ENCODE data around the gene MGAT3.

MGAT3 gene

DNA sequence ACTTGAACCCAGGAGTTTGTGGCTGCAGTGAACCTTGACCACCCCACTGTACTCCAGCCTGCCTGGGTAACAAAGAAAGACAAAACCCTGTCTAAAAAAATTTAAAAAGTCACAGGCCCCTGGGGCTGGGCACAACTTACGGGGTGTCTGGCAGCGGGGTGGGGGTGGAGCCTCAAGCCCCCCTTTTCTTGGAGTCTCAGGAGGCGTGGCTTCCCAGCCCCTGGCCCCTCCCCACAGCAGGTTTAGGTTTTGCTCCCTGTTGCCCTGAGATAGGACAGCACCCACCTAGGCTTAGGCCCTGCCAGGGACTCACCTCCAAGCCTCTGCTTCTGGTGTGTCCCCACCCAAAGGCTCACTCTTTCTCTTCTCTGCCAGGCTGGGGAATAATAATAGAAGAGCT, 22.4 kb downstream of the MGAT3 start:
- DNase-seq (ENCODE audit: low read depth, low spot score) = no peak
- no peaks in the 10 kb centered on the region for H3K9me3 ChIP-seq (ENCODE audit: insufficient read depth, low read length)

DNA sequence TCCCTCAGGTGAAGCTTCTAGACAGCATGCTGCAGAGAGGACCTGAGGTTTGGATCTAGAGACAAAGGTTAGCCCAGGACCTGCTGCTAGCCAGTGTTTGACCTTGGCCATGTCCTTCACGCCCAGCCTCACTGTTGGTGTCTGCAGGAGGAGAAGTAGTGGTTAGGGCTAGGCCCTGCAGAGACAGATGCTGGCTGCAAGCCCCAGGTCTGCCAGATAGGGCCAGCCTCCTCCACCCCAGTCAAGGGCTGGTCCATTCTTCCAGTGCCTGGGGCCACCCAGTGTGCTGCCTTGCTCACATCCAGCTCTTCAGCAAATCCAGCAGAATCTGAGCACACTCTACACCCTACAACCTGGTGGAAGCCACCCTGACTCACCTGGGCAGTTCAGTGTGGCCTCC, 23.7 kb downstream of the MGAT3 start:
- peaks cover 20% of the 10 kb centered on the region for H3K36me3 ChIP-seq (ENCODE audit: insufficient read depth, insufficient read length, low read length)
- H3K27me3 ChIP-seq (ENCODE audit: insufficient read depth, insufficient read length) = no peaks in the 10 kb centered on the region

More for the DNA sequence above, 22.4 kb downstream of the MGAT3 start:
- H3K4me3 ChIP-seq (ENCODE audit: insufficient read length, low read depth) = no peak overlapping the region
- peaks cover 15% of the 10 kb centered on the region for H3K4me1 ChIP-seq (ENCODE audit: insufficient read depth, insufficient read length)
- H3K27me3 ChIP-seq (ENCODE audit: insufficient read depth, insufficient read length) = no peaks in the 10 kb centered on the region
- TF ChIP-seq ZNF274 (IDR thresholded peaks at IDR 0.05; ENCODE audit: low read depth, low read length) = no peak
- TF ChIP-seq SUZ12 (IDR thresholded peaks at IDR 0.05; ENCODE audit: extremely low read depth, insufficient read depth, insufficient read length) = no peak
- no peak for TF ChIP-seq YY1 (IDR thresholded peaks at IDR 0.05; ENCODE audit: insufficient read depth, insufficient read length)
- no peak overlapping the region for H3K9ac ChIP-seq (ENCODE audit: insufficient read length, low read depth)
- H3K36me3 ChIP-seq (ENCODE audit: insufficient read depth, insufficient read length, low read length) = peaks cover 20% of the 10 kb centered on the region

GRCh38 chr22:39481054-39481453, 24.2 kb downstream of the MGAT3 start:
- DNase-seq (ENCODE audit: low read depth, low spot score) = no peak
- TF ChIP-seq ZNF274 (IDR thresholded peaks at IDR 0.05; ENCODE audit: low read depth, low read length) (no peak), SUZ12 (IDR thresholded peaks at IDR 0.05; ENCODE audit: extremely low read depth, insufficient read depth, insufficient read length) (no peak), YY1 (IDR thresholded peaks at IDR 0.05; ENCODE audit: insufficient read depth, insufficient read length) (no peak)

More for the DNA sequence above, 23.7 kb downstream of the MGAT3 start:
- DNase-seq (ENCODE audit: low read depth, low spot score) = no peak
- Histone ChIP-seq H3K9me3 (ENCODE audit: insufficient read depth, low read length) (no peaks in the 10 kb centered on the region), H3K4me3 (ENCODE audit: insufficient read length, low read depth) (no peak overlapping the region), H3K4me1 (ENCODE audit: insufficient read depth, insufficient read length) (peaks cover 8% of the 10 kb centered on the region), H3K9ac (ENCODE audit: insufficient read length, low read depth) (no peak overlapping the region)
- no peak for TF ChIP-seq SUZ12 (IDR thresholded peaks at IDR 0.05; ENCODE audit: extremely low read depth, insufficient read depth, insufficient read length)
- TF ChIP-seq YY1 (IDR thresholded peaks at IDR 0.05; ENCODE audit: insufficient read depth, insufficient read length) = no peak
- TF ChIP-seq ZNF274 (IDR thresholded peaks at IDR 0.05; ENCODE audit: low read depth, low read length) = no peak

DNA sequence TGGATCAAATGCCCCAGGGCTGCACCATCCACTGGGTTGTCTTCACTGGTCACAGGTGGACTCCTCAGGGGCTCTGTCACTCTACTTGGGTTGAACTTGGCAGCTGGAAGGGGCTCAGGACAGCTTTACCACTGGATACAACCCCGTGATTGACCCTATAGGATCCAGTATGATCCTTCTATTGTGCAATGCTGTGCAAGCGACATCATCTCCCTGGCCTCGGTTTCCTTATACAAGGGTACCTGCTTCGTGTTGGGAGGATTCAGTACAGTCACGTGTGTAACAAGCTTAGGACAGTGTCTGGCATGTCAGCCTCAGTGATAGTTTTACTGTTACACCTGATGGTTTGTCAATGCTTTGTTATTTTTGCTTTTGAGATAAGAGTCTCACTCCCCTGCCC, 24.8 kb downstream of the MGAT3 start:
- no peak overlapping the region for H3K4me3 ChIP-seq (ENCODE audit: insufficient read length, low read depth)
- no peaks in the 10 kb centered on the region for H3K27me3 ChIP-seq (ENCODE audit: insufficient read depth, insufficient read length)
- H3K9me3 ChIP-seq (ENCODE audit: insufficient read depth, low read length) = no peaks in the 10 kb centered on the region
- peaks cover 20% of the 10 kb centered on the region for H3K36me3 ChIP-seq (ENCODE audit: insufficient read depth, insufficient read length, low read length)
- no peak for TF ChIP-seq ZNF274 (IDR thresholded peaks at IDR 0.05; ENCODE audit: low read depth, low read length)
- TF ChIP-seq YY1 (IDR thresholded peaks at IDR 0.05; ENCODE audit: insufficient read depth, insufficient read length) = no peak
- TF ChIP-seq SUZ12 (IDR thresholded peaks at IDR 0.05; ENCODE audit: extremely low read depth, insufficient read depth, insufficient read length) = no peak
- H3K4me1 ChIP-seq (ENCODE audit: insufficient read depth, insufficient read length) = peaks cover 3% of the 10 kb centered on the region
- no peak for DNase-seq (ENCODE audit: low read depth, low spot score)
- no peak overlapping the region for H3K9ac ChIP-seq (ENCODE audit: insufficient read length, low read depth)

More at GRCh38 chr22:39481054-39481453, 24.2 kb downstream of the MGAT3 start:
- Histone ChIP-seq H3K9me3 (ENCODE audit: insufficient read depth, low read length) (no peaks in the 10 kb centered on the region), H3K4me3 (ENCODE audit: insufficient read length, low read depth) (no peak overlapping the region), H3K27me3 (ENCODE audit: insufficient read depth, insufficient read length) (no peaks in the 10 kb centered on the region), H3K4me1 (ENCODE audit: insufficient read depth, insufficient read length) (peaks cover 7% of the 10 kb centered on the region), H3K9ac (ENCODE audit: insufficient read length, low read depth) (no peak overlapping the region), H3K36me3 (ENCODE audit: insufficient read depth, insufficient read length, low read length) (peaks cover 20% of the 10 kb centered on the region)

DNA sequence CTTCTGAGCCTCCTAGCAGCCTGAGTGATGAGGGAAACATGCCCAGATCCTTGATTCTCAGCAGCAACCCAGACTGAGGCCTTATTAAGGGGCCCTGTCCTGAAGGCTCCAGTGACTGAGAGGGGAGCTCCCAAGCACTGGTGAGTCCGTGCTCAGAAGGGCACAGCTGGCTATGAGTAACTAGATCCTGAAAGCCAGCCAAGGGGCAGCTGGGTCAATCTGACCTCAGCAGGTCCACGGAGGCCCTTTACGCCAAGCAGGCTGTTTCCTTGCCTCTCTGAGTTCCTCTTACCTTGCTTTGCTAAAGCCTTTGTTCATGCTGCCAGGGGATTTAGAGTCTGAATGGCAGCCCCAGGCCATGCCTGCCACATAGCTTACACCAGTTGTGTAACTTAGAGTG, 26.0 kb downstream of the MGAT3 start:
- no peak overlapping the region for H3K4me3 ChIP-seq (ENCODE audit: insufficient read length, low read depth)
- peaks cover 3% of the 10 kb centered on the region for H3K4me1 ChIP-seq (ENCODE audit: insufficient read depth, insufficient read length)
- H3K9ac ChIP-seq (ENCODE audit: insufficient read length, low read depth) = no peak overlapping the region
- H3K36me3 ChIP-seq (ENCODE audit: insufficient read depth, insufficient read length, low read length) = peaks cover 12% of the 10 kb centered on the region
- DNase-seq (ENCODE audit: low read depth, low spot score) = no peak
- H3K9me3 ChIP-seq (ENCODE audit: insufficient read depth, low read length) = no peaks in the 10 kb centered on the region
- TF ChIP-seq SUZ12 (IDR thresholded peaks at IDR 0.05; ENCODE audit: extremely low read depth, insufficient read depth, insufficient read length) (no peak), YY1 (IDR thresholded peaks at IDR 0.05; ENCODE audit: insufficient read depth, insufficient read length) (no peak), ZNF274 (IDR thresholded peaks at IDR 0.05; ENCODE audit: low read depth, low read length) (no peak)
- no peaks in the 10 kb centered on the region for H3K27me3 ChIP-seq (ENCODE audit: insufficient read depth, insufficient read length)

DNA sequence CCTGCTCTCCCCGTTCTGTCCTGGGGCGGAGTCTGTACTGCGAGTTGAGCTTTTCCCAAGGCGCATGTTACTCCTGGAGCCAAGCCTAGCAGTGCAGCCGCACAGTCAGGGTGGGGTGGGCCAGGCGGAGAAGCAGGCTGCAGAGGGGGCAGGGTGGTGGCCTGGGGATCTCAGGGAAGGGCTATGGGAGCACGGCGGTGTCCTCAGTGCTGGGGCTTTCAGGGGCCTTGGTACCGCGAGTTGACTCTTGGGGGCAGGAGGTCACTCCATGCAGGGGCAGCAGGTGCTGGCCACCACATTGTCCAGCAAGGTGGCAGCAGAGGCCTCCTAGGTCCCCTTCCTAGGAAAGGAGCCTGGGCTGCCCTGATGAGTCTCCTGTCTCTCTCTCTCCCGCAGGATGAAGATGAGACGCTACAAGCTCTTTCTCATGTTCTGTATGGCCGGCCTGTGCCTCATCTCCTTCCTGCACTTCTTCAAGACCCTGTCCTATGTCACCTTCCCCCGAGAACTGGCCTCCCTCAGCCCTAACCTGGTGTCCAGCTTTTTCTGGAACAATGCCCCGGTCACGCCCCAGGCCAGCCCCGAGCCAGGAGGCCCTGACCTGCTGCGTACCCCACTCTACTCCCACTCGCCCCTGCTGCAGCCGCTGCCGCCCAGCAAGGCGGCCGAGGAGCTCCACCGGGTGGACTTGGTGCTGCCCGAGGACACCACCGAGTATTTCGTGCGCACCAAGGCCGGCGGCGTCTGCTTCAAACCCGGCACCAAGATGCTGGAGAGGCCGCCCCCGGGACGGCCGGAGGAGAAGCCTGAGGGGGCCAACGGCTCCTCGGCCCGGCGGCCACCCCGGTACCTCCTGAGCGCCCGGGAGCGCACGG, 30.4 kb downstream of the MGAT3 start:
- no peak for DNase-seq (ENCODE audit: low read depth, low spot score)
- Histone ChIP-seq H3K9me3 (ENCODE audit: insufficient read depth, low read length) (no peaks in the 10 kb centered on the region), H3K9ac (ENCODE audit: insufficient read length, low read depth) (no peak overlapping the region), H3K27me3 (ENCODE audit: insufficient read depth, insufficient read length) (no peaks in the 10 kb centered on the region), H3K36me3 (ENCODE audit: insufficient read depth, insufficient read length, low read length) (peaks cover 18% of the 10 kb centered on the region), H3K4me1 (ENCODE audit: insufficient read depth, insufficient read length) (peaks cover 8% of the 10 kb centered on the region), H3K4me3 (ENCODE audit: insufficient read length, low read depth) (no peak overlapping the region)
- TF ChIP-seq YY1 (IDR thresholded peaks at IDR 0.05; ENCODE audit: insufficient read depth, insufficient read length) = no peak
- no peak for TF ChIP-seq SUZ12 (IDR thresholded peaks at IDR 0.05; ENCODE audit: extremely low read depth, insufficient read depth, insufficient read length)
- TF ChIP-seq ZNF274 (IDR thresholded peaks at IDR 0.05; ENCODE audit: low read depth, low read length) = no peak

DNA sequence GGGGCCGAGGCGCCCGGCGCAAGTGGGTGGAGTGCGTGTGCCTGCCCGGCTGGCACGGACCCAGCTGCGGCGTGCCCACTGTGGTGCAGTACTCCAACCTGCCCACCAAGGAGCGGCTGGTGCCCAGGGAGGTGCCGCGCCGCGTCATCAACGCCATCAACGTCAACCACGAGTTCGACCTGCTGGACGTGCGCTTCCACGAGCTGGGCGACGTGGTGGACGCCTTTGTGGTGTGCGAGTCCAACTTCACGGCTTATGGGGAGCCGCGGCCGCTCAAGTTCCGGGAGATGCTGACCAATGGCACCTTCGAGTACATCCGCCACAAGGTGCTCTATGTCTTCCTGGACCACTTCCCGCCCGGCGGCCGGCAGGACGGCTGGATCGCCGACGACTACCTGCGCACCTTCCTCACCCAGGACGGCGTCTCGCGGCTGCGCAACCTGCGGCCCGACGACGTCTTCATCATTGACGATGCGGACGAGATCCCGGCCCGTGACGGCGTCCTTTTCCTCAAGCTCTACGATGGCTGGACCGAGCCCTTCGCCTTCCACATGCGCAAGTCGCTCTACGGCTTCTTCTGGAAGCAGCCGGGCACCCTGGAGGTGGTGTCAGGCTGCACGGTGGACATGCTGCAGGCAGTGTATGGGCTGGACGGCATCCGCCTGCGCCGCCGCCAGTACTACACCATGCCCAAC, 31.2 kb downstream of the MGAT3 start:
- no peaks in the 10 kb centered on the region for H3K27me3 ChIP-seq (ENCODE audit: insufficient read depth, insufficient read length)
- H3K4me1 ChIP-seq (ENCODE audit: insufficient read depth, insufficient read length) = peaks cover 8% of the 10 kb centered on the region
- TF ChIP-seq YY1 (IDR thresholded peaks at IDR 0.05; ENCODE audit: insufficient read depth, insufficient read length) = no peak
- TF ChIP-seq ZNF274 (IDR thresholded peaks at IDR 0.05; ENCODE audit: low read depth, low read length) = no peak
- no peak for TF ChIP-seq SUZ12 (IDR thresholded peaks at IDR 0.05; ENCODE audit: extremely low read depth, insufficient read depth, insufficient read length)
- no peak for DNase-seq (ENCODE audit: low read depth, low spot score)
- H3K9ac ChIP-seq (ENCODE audit: insufficient read length, low read depth) = no peak overlapping the region
- no peaks in the 10 kb centered on the region for H3K9me3 ChIP-seq (ENCODE audit: insufficient read depth, low read length)
- H3K36me3 ChIP-seq (ENCODE audit: insufficient read depth, insufficient read length, low read length) = peaks cover 18% of the 10 kb centered on the region
- no peak overlapping the region for H3K4me3 ChIP-seq (ENCODE audit: insufficient read length, low read depth)

Measured in NT2/D1 (cell line).